GM18909 (cell line): ENCODE data around the gene CFC1B.
"Not testable (repeated sequence)": the region's sequence is repeated elsewhere in the genome, so short reads cannot be mapped to it uniquely, and the experiment has no call there.

Experiments
- ATAC-seq: cut with Tn5 transposase; IDR thresholded peaks from one replicate; pipeline ENCODE4 v1.9.1; 2021; ENCODE audit warnings: mild to moderate bottlenecking; ENCODE audit not compliant: unreplicated experiment, poor library complexity

Gene CFC1B

GRCh38 chr2:130520992-130521391 is at the start of gene CFC1B:
Gene CFC1B, plus strand, starts transcription at chr2:130521222. Its CDS starts 263 bp downstream, at chr2:130521485.
- ATAC-seq = not testable (repeated sequence)

DNA sequence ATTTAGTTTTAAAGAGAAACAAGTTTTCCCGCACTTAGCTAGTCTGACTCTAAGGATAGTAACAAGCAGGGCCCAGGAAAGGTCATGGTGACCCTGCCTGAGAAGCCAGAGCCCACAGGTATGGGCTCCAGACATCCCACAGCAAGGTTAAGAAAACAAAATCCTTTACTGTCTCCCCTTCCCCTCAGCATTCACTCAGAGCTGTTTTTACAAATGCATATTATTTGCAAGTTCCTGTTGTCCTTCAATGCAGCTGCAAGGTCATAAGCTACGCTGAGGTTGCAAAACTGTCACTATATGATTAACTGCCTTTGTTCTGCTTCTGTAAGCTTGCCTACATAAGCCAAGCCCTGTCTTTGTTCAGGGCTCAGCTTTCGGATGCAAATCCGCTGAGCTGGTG is 29.9 kb upstream of the CFC1B start:
- ATAC-seq = not testable (repeated sequence)

DNA sequence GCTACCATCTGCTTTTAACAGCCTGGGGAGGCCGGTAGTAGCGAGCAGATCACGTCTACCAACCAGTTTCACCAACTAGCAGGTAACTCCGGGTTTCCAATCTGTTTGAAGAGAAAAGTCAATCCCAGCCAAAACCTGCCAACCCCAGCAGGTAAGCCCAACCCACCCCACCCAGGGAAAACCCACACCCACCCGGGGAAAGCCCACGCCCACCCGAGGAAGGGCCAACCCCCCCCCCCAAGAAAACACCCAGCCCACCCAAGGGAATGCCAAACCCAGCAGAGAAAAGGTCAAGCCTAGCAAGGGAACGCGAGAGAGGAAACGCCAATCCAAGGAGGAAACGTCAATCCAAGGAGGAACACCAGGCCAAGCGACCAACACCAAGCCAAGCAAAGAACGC is 11.8 kb upstream of the CFC1B start, which contains the start of gene POTEI:
Gene POTEI (minus strand): TSS at position 101 of the 400 bp plus-strand sequence. CDS start 93 bp downstream, at position 8.
- not testable (repeated sequence) for ATAC-seq

GRCh38 chr2:130510807-130511746 is 9.9 kb upstream of the CFC1B start:
- ATAC-seq = not testable (repeated sequence)

- not testable (repeated sequence) for ATAC-seq
Observed at GRCh38 chr2:130511747-130512451, 9.1 kb upstream of the CFC1B start.

GRCh38 chr2:130518516-130519106 is 2.4 kb upstream of the CFC1B start:
- ATAC-seq = not testable (repeated sequence)

DNA sequence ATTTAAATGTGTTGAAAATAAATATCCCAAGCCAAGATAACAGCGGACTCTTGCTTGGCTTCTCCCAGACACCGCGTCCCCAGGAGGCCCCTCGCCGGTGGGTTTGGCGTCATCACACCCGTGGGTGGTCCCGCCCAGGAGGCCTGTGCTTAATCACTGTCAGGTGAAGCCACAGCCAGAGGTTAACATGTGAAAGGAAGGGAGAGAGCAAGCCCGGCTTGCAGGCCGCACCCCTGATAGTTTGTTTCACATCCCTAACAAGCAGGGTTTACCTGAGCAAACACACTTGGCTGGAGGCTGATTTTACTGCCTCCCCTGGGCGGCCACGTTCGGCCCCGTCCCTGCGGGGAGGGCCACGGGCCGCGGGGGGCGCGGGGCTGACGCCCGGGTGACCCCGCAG is 1.4 kb downstream of the CFC1B start:
- ATAC-seq = not testable (repeated sequence)

GRCh38 chr2:130527365-130527967 is 6.4 kb downstream of the CFC1B start:
- not testable (repeated sequence) for ATAC-seq

DNA sequence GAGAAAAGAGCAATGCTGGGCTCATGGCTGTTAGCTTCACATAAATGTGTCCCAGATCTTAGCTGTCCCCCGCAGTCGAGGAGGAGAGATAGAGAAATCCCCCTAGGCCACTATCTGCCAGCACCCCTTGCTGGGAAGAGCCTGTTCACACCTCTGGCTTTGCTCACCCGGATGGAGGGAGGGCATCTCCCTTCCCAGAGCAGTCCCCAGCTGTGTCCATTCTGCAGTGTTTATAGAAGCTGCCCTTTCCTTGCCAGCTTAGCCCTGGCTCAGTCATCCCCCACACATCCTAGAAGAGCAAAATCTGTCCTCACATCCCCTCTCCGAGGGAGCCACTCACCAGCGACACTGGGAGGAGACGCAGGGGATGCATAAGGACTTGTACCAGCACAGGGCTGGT is 8.5 kb downstream of the CFC1B start:
- ATAC-seq = not testable (repeated sequence)

- ATAC-seq = not testable (repeated sequence)
Observed at GRCh38 chr2:130530212-130530611, 9.2 kb downstream of the CFC1B start.

DNA sequence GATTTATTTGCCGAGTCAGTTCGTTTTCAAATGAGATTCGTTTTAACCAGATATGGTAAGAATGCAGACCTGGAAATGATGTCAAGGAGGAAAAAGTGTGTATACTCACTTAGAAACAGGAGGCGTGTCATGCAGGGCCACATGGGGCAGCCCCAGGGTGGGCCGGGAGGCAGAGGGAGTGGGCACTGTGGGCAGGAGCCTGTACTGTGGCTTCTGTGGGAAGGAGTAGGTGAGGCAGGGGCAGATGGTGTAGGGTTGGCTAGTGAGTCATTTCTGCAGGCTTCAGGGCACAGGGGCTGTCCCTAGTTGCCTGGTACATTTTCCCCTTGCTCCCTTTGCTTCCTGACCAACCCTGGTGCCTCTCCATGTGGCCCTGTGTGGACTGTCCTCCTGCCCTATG is 10.2 kb downstream of the CFC1B start:
- peak; percentile 89 for ATAC-seq

DNA sequence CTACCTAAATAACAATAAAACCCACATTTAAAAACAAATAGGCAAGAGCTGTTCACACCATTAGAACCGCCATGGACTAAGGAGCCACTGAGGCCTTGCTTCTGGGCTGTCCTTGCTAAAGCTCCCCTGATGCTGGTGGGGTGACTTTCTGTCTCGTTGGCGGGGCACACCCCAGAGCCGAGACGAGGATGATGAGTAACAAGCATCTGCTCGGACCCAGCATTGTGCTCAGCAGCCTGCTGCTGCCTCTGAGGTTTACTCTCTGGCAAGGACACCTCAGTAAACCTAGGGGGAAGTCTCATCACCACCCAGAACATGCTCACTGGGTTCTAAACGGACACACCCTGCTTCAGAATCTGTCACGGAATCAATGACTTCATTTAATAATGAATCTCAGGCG is 10.7 kb downstream of the CFC1B start:
- peak; percentile 36 for ATAC-seq

DNA sequence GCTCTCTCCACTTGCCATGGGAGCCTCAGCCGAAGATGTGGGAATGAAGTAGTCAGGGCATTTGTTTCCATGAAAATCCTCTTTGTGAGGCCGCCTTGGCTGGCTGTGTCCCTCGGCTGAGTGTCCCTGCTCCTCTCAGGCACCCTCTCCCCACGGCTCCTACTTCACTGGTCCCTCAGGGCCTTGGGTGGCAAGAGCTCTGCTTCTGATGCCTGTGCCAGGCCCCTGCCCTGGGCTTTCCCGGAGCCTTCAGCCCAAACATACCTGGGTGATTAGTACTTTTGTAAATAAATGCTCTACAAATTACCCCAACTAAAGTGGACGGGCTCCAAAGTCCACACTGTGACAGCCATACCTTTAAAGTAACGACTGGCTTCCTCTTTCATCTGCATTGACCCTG is 15.6 kb downstream of the CFC1B start:
- not testable (repeated sequence) for ATAC-seq

GRCh38 chr2:130538271-130538670 is 17.2 kb downstream of the CFC1B start:
- ATAC-seq = not testable (repeated sequence)

DNA sequence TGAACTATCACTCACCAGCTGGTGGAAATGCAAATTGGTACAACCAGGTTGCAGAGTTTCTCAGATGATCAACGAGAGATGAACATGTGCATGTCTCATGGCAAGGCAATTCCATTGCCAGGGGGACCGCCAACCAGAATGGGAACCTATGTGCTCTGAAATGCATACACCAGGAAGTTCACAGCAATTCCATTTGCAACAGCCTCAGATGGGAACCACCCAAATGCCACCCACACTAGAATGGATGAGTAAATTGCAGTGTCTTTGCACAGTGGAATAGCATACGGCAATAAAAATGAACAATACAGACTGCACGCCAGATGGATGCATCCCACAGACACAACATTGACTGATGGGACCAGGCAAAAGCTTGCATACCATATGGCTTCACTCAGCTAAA is 21.8 kb downstream of the CFC1B start:
- not testable (repeated sequence) for ATAC-seq

DNA sequence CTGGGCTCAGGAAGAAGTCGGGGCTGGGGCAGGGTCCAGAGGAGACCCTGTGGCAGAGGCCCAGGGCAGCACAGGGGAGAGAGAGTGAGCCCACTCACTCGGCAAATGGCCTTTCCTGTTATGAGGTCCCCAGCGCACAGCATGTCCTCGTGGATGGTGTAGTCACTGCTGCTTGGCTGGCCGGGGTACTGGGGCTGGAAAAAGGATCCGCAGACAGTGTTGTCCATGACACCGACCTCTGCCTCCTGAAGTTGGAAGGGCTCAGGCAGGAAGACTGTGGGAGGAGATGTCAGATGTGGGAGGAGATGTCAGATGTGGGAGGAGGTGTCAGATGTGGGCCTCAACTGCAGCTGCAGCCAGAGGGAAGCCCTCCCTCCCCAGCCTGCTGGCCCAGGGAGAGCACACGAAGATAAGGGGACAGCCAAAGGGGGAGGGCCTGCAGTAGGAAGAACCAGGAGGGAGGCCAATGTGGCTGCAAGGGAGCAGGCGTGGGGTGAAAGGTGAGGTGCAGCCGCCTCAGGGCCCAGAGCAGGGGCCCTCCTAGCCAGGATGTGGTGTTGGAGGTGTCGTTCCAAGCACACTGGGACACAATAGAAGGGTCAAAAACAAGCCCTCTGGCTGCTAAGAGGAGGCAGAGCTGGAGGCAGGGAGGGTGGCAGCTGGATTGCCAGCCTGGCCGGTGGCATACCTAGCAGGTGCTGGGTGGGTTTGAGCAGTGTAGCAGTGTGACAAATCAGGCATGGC is 22.9 kb downstream of the CFC1B start:
- not testable (repeated sequence) for ATAC-seq

DNA sequence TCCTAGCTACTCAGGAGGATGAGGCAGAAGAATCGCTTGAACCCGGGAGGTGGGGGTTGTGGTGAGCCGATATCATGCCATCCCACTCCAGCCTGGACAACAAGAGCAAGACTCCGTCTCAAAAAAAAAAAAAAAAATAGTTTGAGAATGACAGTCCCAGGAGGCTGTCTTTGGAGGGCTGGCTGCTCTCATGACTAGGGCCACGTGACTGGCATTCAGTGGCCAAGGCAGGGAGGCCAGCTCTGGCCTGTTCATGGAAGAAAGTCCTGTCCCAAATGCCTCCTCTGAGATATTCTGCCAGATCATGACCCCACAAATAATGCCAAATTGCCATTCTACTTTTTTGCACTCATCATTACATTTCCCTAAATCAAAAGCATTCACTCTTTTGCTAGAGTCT is 24.0 kb downstream of the CFC1B start:
- ATAC-seq = not testable (repeated sequence)

GRCh38 chr2:130548418-130548817 is 27.4 kb downstream of the CFC1B start:
- not testable (repeated sequence) for ATAC-seq

GRCh38 chr2:130549475-130549874 is 28.5 kb downstream of the CFC1B start:
- not testable (repeated sequence) for ATAC-seq
